Measurements from ENCODE around the gene EDARADD. TPM values are rescaled to one million over a fixed set of nuclear protein-coding genes. Genes with fewer than 3 reads are reported as not detected.
A peak's percentile ranks its signal among the peaks of the same experiment; 100 is the strongest.

EDARADD gene
- total and polyA plus RNA-seq, 9 donors: 0.29 to 2.9 (median 0.51) TPM

- Histone ChIP-seq H3K4me3 (no peak overlapping the region), H3K9me3 (no peaks in the 10 kb centered on the region), H3K27ac (no peak overlapping the region), H3K36me3 (no peaks in the 10 kb centered on the region), H3K4me1 (ENCODE audit: insufficient read depth) (peaks cover 10% of the 10 kb centered on the region), H3K27me3 (no peaks in the 10 kb centered on the region)
- intact Hi-C loops (cut with DNase I): no loop called here
- no peak for TF ChIP-seq EP300 (IDR thresholded peaks at IDR 0.05)
- no peak for TF ChIP-seq POLR2A (IDR thresholded peaks at IDR 0.05)
- TF ChIP-seq CTCF (IDR thresholded peaks at IDR 0.05): no peak
- WGBS, 3 donors: 29 to 59% (median 37%) methylated on average over 11 of the region's 11 CpGs
- no peak for DNase-seq
Measured at GRCh38 chr1:236511735-236512418, 117.8 kb downstream of the EDARADD start.

- H3K27ac ChIP-seq: no peak overlapping the region
- H3K36me3 ChIP-seq: no peaks in the 10 kb centered on the region
- H3K27me3 ChIP-seq: no peaks in the 10 kb centered on the region
- TF ChIP-seq POLR2A (IDR thresholded peaks at IDR 0.05): no peak
- TF ChIP-seq CTCF (IDR thresholded peaks at IDR 0.05): no peak
- TF ChIP-seq EP300 (IDR thresholded peaks at IDR 0.05): no peak
- intact Hi-C loops (cut with DNase I): no loop called here
- WGBS, 3 donors: 38 to 65% (median 53%) methylated on average over 4 of the region's 4 CpGs
- no peak overlapping the region for H3K4me3 ChIP-seq
- H3K4me1 ChIP-seq (ENCODE audit: insufficient read depth): peaks cover 10% of the 10 kb centered on the region
- H3K9me3 ChIP-seq: no peaks in the 10 kb centered on the region
- no peak for DNase-seq
Measured at GRCh38 chr1:236514703-236515442, 120.8 kb downstream of the EDARADD start.

GRCh38 chr1:236515443-236515958 lies 121.4 kb downstream of the EDARADD start:
- Histone ChIP-seq H3K36me3 (no peaks in the 10 kb centered on the region), H3K4me1 (ENCODE audit: insufficient read depth) (peaks cover 10% of the 10 kb centered on the region), H3K27me3 (no peaks in the 10 kb centered on the region), H3K27ac (peak overlapping the region in 1 of 2 donors; percentile 2), H3K9me3 (no peaks in the 10 kb centered on the region), H3K4me3 (no peak overlapping the region)
- peak; percentile 29 to 51 (median 35) for DNase-seq
- 12 to 25% (median 17%) methylated on average over 4 of the region's 4 CpGs for WGBS, 3 donors
- intact Hi-C loops (cut with DNase I): no loop called here
- TF ChIP-seq CTCF (IDR thresholded peaks at IDR 0.05) (no peak), POLR2A (IDR thresholded peaks at IDR 0.05) (no peak), EP300 (IDR thresholded peaks at IDR 0.05) (no peak)

GRCh38 chr1:236516929-236517704 lies 123.0 kb downstream of the EDARADD start:
- no peak for DNase-seq
- intact Hi-C loops (cut with DNase I): no loop called here
- 6 to 9% (median 6%) methylated on average over 8 of the region's 8 CpGs for WGBS, 3 donors
- Histone ChIP-seq H3K4me1 (ENCODE audit: insufficient read depth) (peaks cover 10% of the 10 kb centered on the region), H3K27ac (peak overlapping the region in 1 of 2 donors; percentile 52), H3K36me3 (no peaks in the 10 kb centered on the region), H3K9me3 (no peaks in the 10 kb centered on the region), H3K27me3 (no peaks in the 10 kb centered on the region), H3K4me3 (no peak overlapping the region)
- no peak for TF ChIP-seq EP300 (IDR thresholded peaks at IDR 0.05)
- no peak for TF ChIP-seq POLR2A (IDR thresholded peaks at IDR 0.05)
- no peak for TF ChIP-seq CTCF (IDR thresholded peaks at IDR 0.05)

Data from ovary (tissue), 9 donors.